HG02840 (cell line): Measurements from ENCODE around the gene RYR2.

Experiments
- ATAC-seq: cut with Tn5 transposase; IDR thresholded peaks from one replicate; pipeline ENCODE4 v1.9.1; 2021; ENCODE audit warnings: mild to moderate bottlenecking, moderate library complexity, moderate number of reproducible peaks; ENCODE audit not compliant: unreplicated experiment, low FRiP score

The RYR2 gene

GRCh38 chr1:237864338-237865244 is 822.6 kb downstream of the RYR2 start:
- no peak for ATAC-seq

- no peak for ATAC-seq
Measured at GRCh38 chr1:237867380-237867888, 825.5 kb downstream of the RYR2 start.

GRCh38 chr1:237868817-237869600 is 827.0 kb downstream of the RYR2 start:
- no peak for ATAC-seq

DNA sequence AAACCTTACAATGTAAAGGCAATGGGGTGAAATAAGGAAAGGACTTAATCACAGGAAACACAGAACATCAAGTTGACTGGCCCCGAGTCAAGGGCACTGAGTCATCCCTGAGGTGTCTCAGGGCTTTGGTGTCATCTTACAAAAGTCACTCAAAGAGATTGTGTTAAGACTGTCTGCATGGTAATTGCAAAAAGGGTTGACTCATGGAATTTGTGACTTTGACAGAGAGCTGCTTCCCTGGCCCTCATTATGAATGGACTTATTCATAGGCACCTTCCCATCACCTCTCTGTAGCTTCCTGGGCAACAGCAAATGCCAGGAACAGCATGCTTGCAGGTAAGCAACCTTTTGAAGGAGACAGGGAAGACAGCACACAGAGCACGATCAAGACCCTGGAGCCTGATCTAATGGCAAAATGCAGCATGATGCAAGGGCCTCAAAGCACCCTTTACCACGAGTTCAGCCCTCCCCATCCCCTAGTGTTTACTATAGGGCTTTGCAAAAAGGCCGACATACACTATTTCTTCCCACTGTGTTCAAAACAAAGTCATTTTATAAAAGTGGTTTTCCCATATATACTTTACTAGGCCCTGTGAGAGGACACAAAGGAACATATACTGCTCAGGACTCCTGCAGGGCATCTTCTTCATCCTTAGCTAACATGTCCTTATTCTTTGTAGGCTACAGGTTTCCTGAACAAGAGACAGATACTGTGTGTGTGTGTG is 831.7 kb downstream of the RYR2 start:
- ATAC-seq: no peak

DNA sequence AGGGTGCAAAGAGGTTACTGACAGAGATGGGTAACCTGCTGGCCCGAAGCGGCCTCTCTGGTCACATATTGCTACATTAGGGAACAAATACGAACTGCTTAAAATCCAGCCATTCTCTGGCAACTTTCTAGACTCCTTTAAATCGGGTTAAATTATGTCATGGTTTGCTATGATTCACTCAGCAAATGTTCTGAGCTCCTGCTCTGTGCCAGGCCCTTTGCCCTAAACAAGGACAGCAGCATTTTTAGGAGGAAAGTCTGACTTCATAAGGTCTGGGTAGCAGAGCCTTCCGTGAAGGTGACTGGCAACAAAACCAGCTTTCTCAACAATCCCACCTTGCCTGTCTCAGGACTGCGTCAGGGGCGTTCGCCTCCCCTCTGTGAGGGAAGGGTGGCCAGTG is 833.3 kb downstream of the RYR2 start:
- ATAC-seq: no peak

- ATAC-seq: no peak
Measured at GRCh38 chr1:237877631-237878030, 835.6 kb downstream of the RYR2 start.

DNA sequence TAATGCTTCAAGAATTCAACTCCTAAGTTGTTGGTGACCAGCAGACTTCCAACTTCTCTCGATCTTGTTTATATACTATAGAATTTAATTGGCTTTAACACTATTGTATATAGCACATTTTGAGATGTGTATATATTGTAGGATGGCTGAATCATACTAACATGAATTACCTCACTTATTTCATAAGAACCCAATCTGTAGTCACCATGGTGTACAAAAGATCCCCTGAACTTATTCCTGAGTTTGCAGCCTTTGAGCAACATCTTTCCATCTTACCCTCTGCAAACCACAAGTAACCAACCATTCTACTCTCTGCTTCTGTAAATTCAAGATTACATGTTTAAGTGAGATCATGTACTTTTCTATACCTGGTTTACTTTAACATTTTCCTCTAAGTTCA is 836.4 kb downstream of the RYR2 start:
- ATAC-seq: no peak

DNA sequence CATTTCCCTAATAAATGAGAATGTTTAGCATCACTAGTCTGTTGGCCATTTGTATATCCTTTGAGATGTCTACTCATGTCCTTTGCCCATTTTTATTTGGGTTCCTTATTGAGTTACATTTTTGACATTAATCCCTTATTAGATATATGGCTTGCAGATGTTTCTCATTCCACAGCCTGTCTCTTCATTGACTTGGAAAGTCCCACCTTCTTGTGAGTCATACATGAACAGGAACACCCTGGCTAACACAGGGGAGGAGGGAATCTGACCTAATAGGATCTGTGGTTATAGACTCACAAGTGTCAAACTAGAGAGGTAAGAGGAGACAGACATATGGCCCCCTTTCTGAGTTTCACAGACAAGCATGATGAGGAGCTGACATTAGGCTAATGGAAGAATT is 837.2 kb downstream of the RYR2 start:
- no peak for ATAC-seq
